Hepatocyte (in vitro differentiated cells): ENCODE data around the gene RFFL.

Source experiments
- CTCF ChIP-seq: fragments of 200-600 bp; sonication (generic); IDR thresholded peaks from 2 replicates; pipeline ENCODE4 v1.5.1; 2016; ENCODE audit warnings: antibody characterized with exemption, mild to moderate bottlenecking; ENCODE audit not compliant: poor library complexity
- EZH2 ChIP-seq: fragments of 200-600 bp; sonication (generic); IDR thresholded peaks from 2 replicates; pipeline ENCODE4 v1.6.1; 2016; ENCODE audit warnings: antibody characterized with exemption, mild to moderate bottlenecking, borderline replicate concordance

GRCh38 chr17:35082073-35082657 lies 18.7 kb upstream of the RFFL start:
- TF ChIP-seq CTCF (no peak), EZH2 (no peak)
